HEK293 (cell line): ENCODE measurements around the gene FAM83F.

ENCODE experiments used
- CTCF ChIP-seq: fragments of 450-650 bp; formaldehyde crosslinking; IDR thresholded peaks from 2 replicates; pipeline ENCODE4 v1.5.1; 2016; ENCODE audit warnings: missing biosample characterization, missing genetic modification characterization
- KLF1 ChIP-seq: fragments of 450-650 bp; formaldehyde crosslinking; IDR thresholded peaks from 2 replicates; pipeline ENCODE4 v1.5.1; 2016; ENCODE audit warnings: missing biosample characterization, missing genetic modification characterization
- MZF1 ChIP-seq: fragments of 450-650 bp; formaldehyde crosslinking; IDR thresholded peaks from 2 replicates; pipeline ENCODE4 v1.5.1; 2017; ENCODE audit warnings: missing biosample characterization, missing genetic modification characterization, borderline replicate concordance
- PATZ1 ChIP-seq: fragments of 450-650 bp; formaldehyde crosslinking; IDR thresholded peaks from 2 replicates; pipeline ENCODE4 v1.5.1; 2016; ENCODE audit warnings: missing biosample characterization, missing genetic modification characterization
- ZNF24 ChIP-seq: fragments of 450-650 bp; formaldehyde crosslinking; IDR thresholded peaks from 2 replicates; pipeline ENCODE4 v1.5.1; 2016; ENCODE audit warnings: missing biosample characterization, missing genetic modification characterization
- ZNF266 ChIP-seq: fragments of 450-650 bp; formaldehyde crosslinking; IDR thresholded peaks from 2 replicates; pipeline ENCODE4 v1.5.1; 2016; ENCODE audit warnings: missing biosample characterization, missing genetic modification characterization, low read depth
- ZNF311 ChIP-seq: fragments of 450-650 bp; formaldehyde crosslinking; IDR thresholded peaks from 2 replicates; pipeline ENCODE4 v1.5.1; 2017; ENCODE audit warnings: missing biosample characterization, missing genetic modification characterization, borderline replicate concordance
- ZNF561 ChIP-seq: fragments of 450-650 bp; IDR thresholded peaks from 2 replicates; pipeline ENCODE4 v1.5.1; 2018; ENCODE audit warnings: missing biosample characterization, missing genetic modification characterization, borderline replicate concordance
- ZNF670 ChIP-seq: fragments of 450-650 bp; formaldehyde crosslinking; IDR thresholded peaks from 2 replicates; pipeline ENCODE4 v1.5.1; 2016; ENCODE audit warnings: missing biosample characterization, missing genetic modification characterization, low read depth
- ZNF677 ChIP-seq: fragments of 450-650 bp; IDR thresholded peaks from 2 replicates; pipeline ENCODE4 v1.5.0; 2018; ENCODE audit warnings: missing biosample characterization, mild to moderate bottlenecking, missing genetic modification characterization, moderate library complexity
- ZNF704 ChIP-seq: fragments of 450-650 bp; formaldehyde crosslinking; IDR thresholded peaks from 2 replicates; pipeline ENCODE4 v1.5.1; 2016; ENCODE audit warnings: missing biosample characterization, missing genetic modification characterization

GRCh38 chr22:39999144-39999757, 4.5 kb downstream of the FAM83F start:
- TF ChIP-seq ZNF311 (no peak), ZNF561 (tag by site-specific recombination) (no peak), CTCF (tag by site-specific recombination) (no peak), ZNF24 (tag by site-specific recombination) (no peak), ZNF670 (no peak), MZF1 (tag by site-specific recombination) (no peak), PATZ1 (tag by site-specific recombination) (no peak), KLF1 (tag by site-specific recombination) (peak; percentile 61), ZNF704 (no peak), ZNF677 (no peak), ZNF266 (tag by site-specific recombination) (no peak)
